VCaP (cell line): Measurements from ENCODE around the gene SPEM2.

Experiments used
- H3K27ac ChIP-seq: fragments of 450-650 bp; 2 replicates; pipeline ENCODE4 v1.5.1; 2017
- CTCF ChIP-seq: fragments of 450-650 bp; conservative IDR thresholded peaks from 2 replicates; pipeline ENCODE4 v1.5.1; 2017; ENCODE audit warnings: mild to moderate bottlenecking, moderate library complexity

The SPEM2 gene

GRCh38 chr17:7418472-7419152 is 6.8 kb upstream of the SPEM2 start:
- TF ChIP-seq CTCF: no peak
- no peak overlapping the region for H3K27ac ChIP-seq

GRCh38 chr17:7419819-7420610 is 5.4 kb upstream of the SPEM2 start, which contains the start of gene SPEM1:
Gene SPEM1 (plus strand): TSS chr17:7420324. CDS start chr17:7420385, 61 bp downstream.
- TF ChIP-seq CTCF: no peak
- H3K27ac ChIP-seq: no peak within 1 kb of the TSS

GRCh38 chr17:7421186-7421585 is 4.2 kb upstream of the SPEM2 start:
- no peak for TF ChIP-seq CTCF
- no peak overlapping the region for H3K27ac ChIP-seq

- no peak for TF ChIP-seq CTCF
These were observed 1.7 kb upstream of the SPEM2 start for GRCh38 chr17:7423679-7424078.

GRCh38 chr17:7425756-7426155 is 340 bp downstream of the SPEM2 start:
- no peak for TF ChIP-seq CTCF
- no peak overlapping the region for H3K27ac ChIP-seq

More at GRCh38 chr17:7423679-7424078, 1.7 kb upstream of the SPEM2 start:
- no peak overlapping the region for H3K27ac ChIP-seq

- no peak for TF ChIP-seq CTCF
- no peak overlapping the region for H3K27ac ChIP-seq
These were observed 917 bp downstream of the SPEM2 start for GRCh38 chr17:7426203-7426863.

DNA sequence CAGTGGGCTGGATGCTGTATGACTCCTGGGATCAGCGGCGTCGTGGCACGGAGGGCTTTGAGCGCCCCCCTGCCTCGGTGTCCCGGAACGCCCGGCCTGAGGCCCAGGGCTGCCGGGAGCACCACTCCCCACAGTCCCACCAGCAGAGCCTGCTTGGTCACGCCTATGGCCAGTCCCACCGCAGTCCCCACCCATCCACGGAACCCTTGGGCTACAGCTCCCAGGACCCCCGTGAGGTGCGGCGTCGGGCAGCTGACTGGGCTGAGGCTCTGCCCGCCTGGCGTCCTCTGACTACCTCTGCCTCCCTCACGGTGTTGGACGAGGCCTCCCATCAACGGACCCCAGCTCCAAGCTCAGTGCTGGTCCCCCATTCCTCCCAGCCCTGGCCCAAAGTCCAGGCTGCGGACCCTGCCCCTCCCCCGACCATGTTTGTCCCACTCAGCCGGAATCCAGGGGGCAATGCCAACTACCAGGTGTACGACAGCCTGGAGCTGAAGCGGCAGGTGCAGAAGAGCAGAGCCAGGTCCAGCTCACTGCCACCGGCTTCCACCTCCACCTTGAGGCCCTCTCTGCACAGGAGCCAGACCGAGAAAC is 1.6 kb downstream of the SPEM2 start:
- no peak overlapping the region for H3K27ac ChIP-seq
- no peak for TF ChIP-seq CTCF
